Neuronal stem cell (in vitro differentiated cells): Measurements from ENCODE around the gene RASL12.
A peak's percentile ranks its signal among the peaks of the same experiment; 100 is the strongest.
"Not testable (repeated sequence)": the region's sequence is repeated elsewhere in the genome, so short reads cannot be mapped to it uniquely, and the experiment has no call there.

ENCODE experiments used
- DNase-seq: peaks from one replicate; pipeline ENCODE4 v3.0.0-alpha.2; 2013; ENCODE audit warnings: low spot score
- H2AFZ ChIP-seq: one replicate; pipeline ENCODE4 v1.6.1; 2013; ENCODE audit warnings: mild to moderate bottlenecking, low read length, inconsistent platforms
- H2AK5ac ChIP-seq: 2 replicates; pipeline ENCODE4 v1.6.1; 2013; ENCODE audit warnings: low read depth, mild to moderate bottlenecking, inconsistent platforms, low read length, moderate library complexity, mixed read lengths
- H2BK120ac ChIP-seq: 2 replicates; pipeline ENCODE4 v1.6.1; 2013; ENCODE audit warnings: low read depth, mild to moderate bottlenecking, inconsistent platforms, low read length, moderate library complexity, mixed read lengths
- H2BK12ac ChIP-seq: one replicate; pipeline ENCODE4 v1.6.1; 2013; ENCODE audit warnings: low read length, inconsistent platforms
- H2BK15ac ChIP-seq: 2 replicates; pipeline ENCODE4 v1.6.1; 2013; ENCODE audit warnings: mild to moderate bottlenecking, low read length, inconsistent platforms, mixed read lengths
- H2BK5ac ChIP-seq: one replicate; pipeline ENCODE4 v1.6.1; 2013; ENCODE audit warnings: inconsistent platforms, mild to moderate bottlenecking, low read length, moderate library complexity
- H3K14ac ChIP-seq: one replicate; pipeline ENCODE4 v1.6.1; 2013; ENCODE audit warnings: low read length, inconsistent platforms
- H3K18ac ChIP-seq: 2 replicates; pipeline ENCODE4 v1.6.1; 2013; ENCODE audit warnings: low read length, inconsistent platforms
- H3K23ac ChIP-seq: 2 replicates; pipeline ENCODE4 v1.6.1; 2013; ENCODE audit warnings: low read depth, mild to moderate bottlenecking, mixed read lengths, low read length, inconsistent platforms; ENCODE audit not compliant: poor library complexity
- H3K27ac ChIP-seq: replicated peaks from 3 replicates; pipeline ENCODE4 v1.5.1; 2013; ENCODE audit warnings: low read length, inconsistent platforms
- H3K27me3 ChIP-seq, 3 experiments: 2 replicates each; pipeline ENCODE4 v1.6.1; 2013; ENCODE audit warnings: low read length in 3 of 3, mild to moderate bottlenecking in 2 of 3, inconsistent platforms in 1 of 3, low read depth in 1 of 3, mixed read lengths in 1 of 3, moderate library complexity in 1 of 3; ENCODE audit not compliant: control insufficient read depth in 3 of 3, insufficient read depth in 3 of 3
- H3K36me3 ChIP-seq, 2 donors: replicated peaks in 1 of 2; 2 replicates each; pipeline ENCODE4 v1.6.1; 2013; ENCODE audit warnings: low read length in 2 of 2; ENCODE audit not compliant: control insufficient read depth in 2 of 2, insufficient read depth in 2 of 2
- H3K4ac ChIP-seq: 2 replicates; pipeline ENCODE4 v1.6.1; 2013; ENCODE audit warnings: inconsistent platforms, mild to moderate bottlenecking, low read length, moderate library complexity
- H3K4me1 ChIP-seq, 2 donors: 1 replicate in 1 of 2; 2 replicates in 1 of 2; pipeline ENCODE4 v1.6.1; 2013; ENCODE audit warnings: low read length in 2 of 2, low read depth in 1 of 2; ENCODE audit not compliant: control insufficient read depth in 2 of 2, insufficient read depth in 1 of 2
- H3K4me2 ChIP-seq: one replicate; pipeline ENCODE4 v1.6.1; 2013; ENCODE audit warnings: mild to moderate bottlenecking, low read length, inconsistent platforms; ENCODE audit not compliant: insufficient read depth, poor library complexity, severe bottlenecking
- H3K4me3 ChIP-seq, 2 donors: 2 replicates each; pipeline ENCODE4 v1.5.1; 2013; ENCODE audit warnings: low read length in 2 of 2, mild to moderate bottlenecking in 2 of 2, inconsistent platforms in 1 of 2, moderate library complexity in 1 of 2
- H3K79me1 ChIP-seq: one replicate; pipeline ENCODE4 v1.6.1; 2013; ENCODE audit warnings: low read depth, mild to moderate bottlenecking, inconsistent platforms, low read length, moderate library complexity
- H3K9ac ChIP-seq: one replicate; pipeline ENCODE4 v1.6.1; 2013; ENCODE audit warnings: mild to moderate bottlenecking, low read depth, low read length, inconsistent platforms; ENCODE audit not compliant: poor library complexity
- H3K9me3 ChIP-seq, 2 donors: replicated peaks in 1 of 2; 2 replicates each; pipeline versions ENCODE3 to v1.6.1; 2013; ENCODE audit warnings: low read length in 2 of 2, mild to moderate bottlenecking in 2 of 2, inconsistent platforms in 1 of 2, low read depth in 1 of 2, mixed read lengths in 1 of 2, moderate library complexity in 1 of 2; ENCODE audit not compliant: control insufficient read depth in 2 of 2, insufficient read depth in 1 of 2
- H4K8ac ChIP-seq: one replicate; pipeline ENCODE4 v1.6.1; 2013; ENCODE audit warnings: low read depth, mild to moderate bottlenecking, inconsistent platforms, low read length, moderate library complexity
- H4K91ac ChIP-seq: one replicate; pipeline ENCODE4 v1.6.1; 2013; ENCODE audit warnings: low read length, low read depth, mild to moderate bottlenecking, inconsistent platforms; ENCODE audit not compliant: poor library complexity
- WGBS, 2 donors: extraction: QIAGEN DNeasy Blood & Tissue Kit; methylation state at CpG; one replicate each; pipeline ENCODE4 v1.1.7; 2013; ENCODE audit warnings: missing lambda C conversion rate in 2 of 2, mixed read lengths in 1 of 2; ENCODE audit not compliant: insufficient read length in 2 of 2, insufficient replicate concordance in 1 of 2; ENCODE audit errors: extremely low coverage in 2 of 2; 5-methylcytosine and 5-hydroxymethylcytosine counted together

Gene RASL12

GRCh38 chr15:65095011-65095746 is 27.4 kb upstream of the RASL12 start:
- H3K18ac ChIP-seq = no peak overlapping the region
- no peaks in the 10 kb centered on the region for H3K9me3 ChIP-seq
- no peak overlapping the region for H2BK12ac ChIP-seq
- no peak overlapping the region for H3K14ac ChIP-seq
- H3K4me1 ChIP-seq = peaks cover 0 to 4% of the 10 kb centered on the region in 2 donors
- no peak overlapping the region for H3K4me3 ChIP-seq
- no CpG with 5 or more reads among the region's 5 CpGs for WGBS, 2 donors
- no peak overlapping the region for H3K27ac ChIP-seq
- no peaks in the 10 kb centered on the region for H3K27me3 ChIP-seq
- peaks cover 2 to 30% of the 10 kb centered on the region in 2 donors for H3K36me3 ChIP-seq
- DNase-seq = no peak
- no peak overlapping the region for H2AFZ ChIP-seq
- H3K23ac ChIP-seq = peak overlapping the region; percentile 1
- H2BK5ac ChIP-seq = no peak overlapping the region
- no peak overlapping the region for H2BK15ac ChIP-seq
- H4K91ac ChIP-seq = no peak overlapping the region
- H3K4me2 ChIP-seq = no peak overlapping the region
- no peak overlapping the region for H4K8ac ChIP-seq
- H3K9ac ChIP-seq = no peak overlapping the region
- H3K79me1 ChIP-seq = no peaks in the 10 kb centered on the region
- peak overlapping the region; percentile 74 for H2AK5ac ChIP-seq
- H3K4ac ChIP-seq = no peak overlapping the region
- H2BK120ac ChIP-seq = peak overlapping the region; percentile 61

GRCh38 chr15:65094294-65094995 is 26.7 kb upstream of the RASL12 start:
- H2BK12ac ChIP-seq = no peak overlapping the region

GRCh38 chr15:65093793-65094170 is 26.0 kb upstream of the RASL12 start:
- H2BK120ac ChIP-seq, H3K9ac ChIP-seq, H3K4me1 ChIP-seq, H3K4me2 ChIP-seq, H2AFZ ChIP-seq, H3K14ac ChIP-seq, H3K79me1 ChIP-seq, H4K8ac ChIP-seq, H4K91ac ChIP-seq, H2BK12ac ChIP-seq, H3K9me3 ChIP-seq, DNase-seq, H3K18ac ChIP-seq, H2AK5ac ChIP-seq, H2BK5ac ChIP-seq, H3K23ac ChIP-seq, H3K27ac ChIP-seq, H3K4ac ChIP-seq, H3K4me3 ChIP-seq, H3K27me3 ChIP-seq, H2BK15ac ChIP-seq: not testable (repeated sequence)
- H3K36me3 ChIP-seq = peaks cover 2 to 18% of the 10 kb centered on the region in 2 donors
- no CpG with 5 or more reads among the region's 13 CpGs for WGBS, 2 donors

More at GRCh38 chr15:65094294-65094995, 26.7 kb upstream of the RASL12 start:
- DNase-seq = no peak
- no peak overlapping the region for H4K8ac ChIP-seq
- H2BK120ac ChIP-seq = peak overlapping the region; percentile 61
- WGBS, 2 donors = no CpG with 5 or more reads among the region's 14 CpGs
- H3K9me3 ChIP-seq = no peaks in the 10 kb centered on the region
- no peak overlapping the region for H3K27ac ChIP-seq
- no peak overlapping the region for H3K14ac ChIP-seq
- no peaks in the 10 kb centered on the region for H3K27me3 ChIP-seq
- no peak overlapping the region for H2BK5ac ChIP-seq
- peak overlapping the region; percentile 31 for H3K9ac ChIP-seq
- H3K4me3 ChIP-seq = no peak overlapping the region
- H2AFZ ChIP-seq = no peak overlapping the region
- peaks cover 0 to 4% of the 10 kb centered on the region in 2 donors for H3K4me1 ChIP-seq
- H2AK5ac ChIP-seq = peak overlapping the region; percentile 74
- H3K4me2 ChIP-seq = no peak overlapping the region
- peak overlapping the region; percentile 1 for H3K23ac ChIP-seq
- peaks cover 2 to 25% of the 10 kb centered on the region in 2 donors for H3K36me3 ChIP-seq
- H3K18ac ChIP-seq = peak overlapping the region; percentile 49
- H3K79me1 ChIP-seq = no peaks in the 10 kb centered on the region
- H4K91ac ChIP-seq = no peak overlapping the region
- no peak overlapping the region for H3K4ac ChIP-seq
- no peak overlapping the region for H2BK15ac ChIP-seq
